Ovary (tissue), 3 donors: ENCODE measurements around the gene GJB6.
"Not testable (repeated sequence)": the region's sequence is repeated elsewhere in the genome, so short reads cannot be mapped to it uniquely, and the experiment has no call there.

Experiments
- EP300 ChIP-seq: sonication (generic); formaldehyde crosslinking; IDR thresholded peaks from one replicate; pipeline ENCODE4 v1.6.1; 2017; ENCODE audit warnings: antibody characterized with exemption
- TF ChIP-seq, protein P1 (sequence below), 3 donors: fragments of 450-650 bp in 2 of 3; fragments of 200-600 bp in 1 of 3; IDR thresholded peaks; one replicate each; pipeline versions ENCODE4 v1.5.1 to v1.8.0; 2016 to 2022; ENCODE audit warnings: antibody characterized with exemption in 3 of 3, mild to moderate bottlenecking in 1 of 3
- donor health status: DM: no; HTN: no; CAD: no.

DNA sequence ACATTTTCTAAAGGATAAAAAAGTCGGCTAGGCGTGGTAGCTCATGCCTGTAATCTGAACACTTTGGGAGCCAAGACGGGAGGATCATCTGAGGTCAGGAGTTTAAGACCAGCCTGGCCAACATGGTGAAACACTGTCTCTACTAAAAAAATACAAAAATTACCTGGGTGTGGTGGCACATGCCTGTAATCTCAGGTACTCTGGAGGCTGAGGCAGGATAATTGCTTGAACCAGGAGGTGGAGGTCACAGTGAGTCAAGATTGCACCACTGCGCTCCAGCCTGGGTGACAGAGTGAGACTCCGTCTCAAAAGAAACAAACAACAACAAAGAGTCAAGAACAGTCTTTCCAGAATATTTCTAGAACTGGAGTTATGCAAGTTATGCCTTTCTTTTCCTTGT lies 44.8 kb upstream of the GJB6 start:
- TF ChIP-seq EP300, result not testable (repeated sequence)
- TF ChIP-seq, protein P1, sequence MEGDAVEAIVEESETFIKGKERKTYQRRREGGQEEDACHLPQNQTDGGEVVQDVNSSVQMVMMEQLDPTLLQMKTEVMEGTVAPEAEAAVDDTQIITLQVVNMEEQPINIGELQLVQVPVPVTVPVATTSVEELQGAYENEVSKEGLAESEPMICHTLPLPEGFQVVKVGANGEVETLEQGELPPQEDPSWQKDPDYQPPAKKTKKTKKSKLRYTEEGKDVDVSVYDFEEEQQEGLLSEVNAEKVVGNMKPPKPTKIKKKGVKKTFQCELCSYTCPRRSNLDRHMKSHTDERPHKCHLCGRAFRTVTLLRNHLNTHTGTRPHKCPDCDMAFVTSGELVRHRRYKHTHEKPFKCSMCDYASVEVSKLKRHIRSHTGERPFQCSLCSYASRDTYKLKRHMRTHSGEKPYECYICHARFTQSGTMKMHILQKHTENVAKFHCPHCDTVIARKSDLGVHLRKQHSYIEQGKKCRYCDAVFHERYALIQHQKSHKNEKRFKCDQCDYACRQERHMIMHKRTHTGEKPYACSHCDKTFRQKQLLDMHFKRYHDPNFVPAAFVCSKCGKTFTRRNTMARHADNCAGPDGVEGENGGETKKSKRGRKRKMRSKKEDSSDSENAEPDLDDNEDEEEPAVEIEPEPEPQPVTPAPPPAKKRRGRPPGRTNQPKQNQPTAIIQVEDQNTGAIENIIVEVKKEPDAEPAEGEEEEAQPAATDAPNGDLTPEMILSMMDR (IDR thresholded peaks at IDR 0.05), result not testable (repeated sequence)
